ENCODE results near the gene MACROD2. TPM values are rescaled to one million over a fixed set of nuclear protein-coding genes. Genes with fewer than 3 reads are reported as not detected.

The MACROD2 gene
- total RNA-seq, 1 experiment from 2014 or later = 1.3 TPM

DNA sequence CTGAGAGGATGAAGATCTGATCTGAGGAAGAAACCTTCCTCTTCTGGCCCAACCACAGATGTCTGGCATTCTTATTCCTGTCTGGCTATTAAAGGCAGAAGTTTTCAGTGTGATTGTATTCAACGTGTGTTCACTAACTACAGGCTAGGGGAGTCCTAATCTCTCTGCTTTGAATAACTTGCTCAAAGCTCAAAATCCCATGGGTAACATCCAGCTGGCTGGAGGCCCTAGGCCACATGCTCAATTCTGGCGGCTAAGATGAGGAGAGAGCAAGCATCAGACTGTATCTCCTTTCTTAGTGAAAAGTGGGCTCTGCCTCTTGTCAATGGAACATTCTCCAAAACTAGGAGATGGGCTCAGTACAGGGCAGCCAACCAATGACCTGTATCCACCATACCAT lies 2099.9 kb downstream of the MACROD2 start:
- in situ Hi-C loops (cut with HindIII; ENCODE audit: low pct_unique_long_range_greater_than_20kb, low sequenced_read_pairs) = no loop called here

GRCh38 chr20:16096756-16097326 lies 2101.5 kb downstream of the MACROD2 start:
- in situ Hi-C loops (cut with HindIII; ENCODE audit: low pct_unique_long_range_greater_than_20kb, low sequenced_read_pairs) = no loop called here
- no peak for DNase-seq (ENCODE audit: low read depth, low spot score)

More for the DNA sequence above, 2099.9 kb downstream of the MACROD2 start:
- DNase-seq (ENCODE audit: low read depth, low spot score) = no peak

DNA sequence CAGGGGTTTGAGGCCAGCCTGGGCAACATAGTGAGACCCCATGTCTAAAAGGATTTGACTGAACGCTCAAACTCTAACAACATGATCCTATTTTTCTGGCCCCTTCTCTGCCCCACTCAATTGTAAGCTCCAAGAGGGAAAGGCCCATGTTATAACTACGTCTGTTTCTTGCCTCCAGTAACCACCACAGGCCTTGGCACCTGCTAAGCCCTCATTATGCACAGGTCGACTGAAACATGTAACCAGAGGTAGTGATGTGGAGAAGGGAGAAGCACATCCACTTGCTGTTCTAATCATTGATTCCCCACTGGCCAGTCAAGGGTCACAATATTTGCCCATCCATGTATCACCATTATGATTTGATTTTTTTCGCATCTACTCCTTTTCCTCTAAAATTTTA lies 2102.5 kb downstream of the MACROD2 start:
- in situ Hi-C loops (cut with HindIII; ENCODE audit: low pct_unique_long_range_greater_than_20kb, low sequenced_read_pairs) = no loop called here
- DNase-seq (ENCODE audit: low read depth, low spot score) = no peak

DNA sequence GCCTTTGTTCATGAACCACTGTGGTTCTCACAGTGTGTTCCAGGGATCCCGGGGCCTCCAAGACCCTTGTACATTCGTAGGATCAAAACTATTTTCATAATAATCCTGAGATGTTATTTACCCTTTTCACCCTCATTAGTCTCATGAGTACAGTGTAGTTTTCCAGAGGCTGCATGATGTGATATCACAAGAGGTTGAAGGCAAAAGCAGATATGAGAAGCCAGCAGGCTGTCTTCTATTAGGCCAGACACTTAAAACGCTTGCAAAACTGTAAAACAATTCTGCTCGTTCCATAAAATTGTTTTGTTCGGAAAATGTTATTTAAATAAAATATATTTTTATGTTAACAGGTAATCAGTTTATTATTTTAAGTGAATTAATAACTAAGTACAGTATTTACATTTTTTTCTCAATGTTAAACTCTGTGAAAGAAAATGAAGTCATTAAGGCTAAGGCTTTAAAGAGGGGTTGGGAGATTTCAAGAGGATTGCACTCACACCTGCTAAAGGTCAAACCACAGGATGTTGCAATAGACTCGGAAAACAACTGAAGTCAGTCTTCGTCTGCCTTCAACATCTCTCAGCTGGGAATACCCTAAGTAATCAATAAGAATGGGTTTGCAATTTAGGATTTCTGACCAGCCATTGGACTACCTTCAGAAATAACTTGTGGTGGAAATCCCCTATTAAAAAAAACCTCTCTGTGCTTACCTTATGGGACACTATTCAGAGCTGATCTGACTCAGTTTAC lies 2103.7 kb downstream of the MACROD2 start:
- peak; percentile 12 for DNase-seq (ENCODE audit: low read depth, low spot score)
- in situ Hi-C loops (cut with HindIII; ENCODE audit: low pct_unique_long_range_greater_than_20kb, low sequenced_read_pairs) = no loop called here

GRCh38 chr20:16100111-16100510 lies 2104.8 kb downstream of the MACROD2 start:
- in situ Hi-C loops (cut with HindIII; ENCODE audit: low pct_unique_long_range_greater_than_20kb, low sequenced_read_pairs) = no loop called here
- DNase-seq (ENCODE audit: low read depth, low spot score) = no peak

DNA sequence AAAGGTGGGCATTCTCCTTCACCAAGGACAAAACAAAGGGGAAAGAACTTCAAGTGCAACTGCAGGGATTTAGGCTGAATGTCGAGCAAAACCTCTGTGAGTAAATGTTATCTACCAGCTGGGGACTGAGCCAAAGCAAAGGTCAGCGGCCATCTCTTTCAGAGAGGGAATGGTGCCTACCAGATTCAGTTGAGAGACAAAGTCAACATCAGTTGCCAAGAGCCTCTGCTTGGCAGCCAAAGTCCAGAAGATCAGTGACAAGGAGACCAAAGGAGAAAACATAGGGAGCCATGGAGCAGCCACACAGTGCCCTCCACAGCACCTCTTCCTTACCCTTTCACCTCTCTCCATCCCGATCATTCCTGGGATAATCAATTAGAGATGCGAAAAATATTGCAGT lies 2105.5 kb downstream of the MACROD2 start:
- in situ Hi-C loops (cut with HindIII; ENCODE audit: low pct_unique_long_range_greater_than_20kb, low sequenced_read_pairs) = no loop called here
- DNase-seq (ENCODE audit: low read depth, low spot score) = no peak

Small RNAs within 50 kb of the gene (small RNA-seq; reads per million reads assigned to genes)
- 0 reads per million in 2 experiments for gene RN7SL864P
- 0 reads per million in 2 experiments for gene RNA5SP475
- gene RNU6-1159P = 0 reads per million in 2 experiments
- gene RNU6-115P = 0 to 0.05 reads per million in 2 experiments
- 0 to 0.05 reads per million in 2 experiments for gene RNU6-228P
- gene RNU6-278P = 0 reads per million in 2 experiments
- 0 reads per million in 2 experiments for gene RPS3P1

Other genes starting within 250 kb of the MACROD2 start
- 22.8 and 24.9 TPM in 2 replicates for gene ESF1, start 210.6 kb upstream of the MACROD2 start, total RNA-seq (2014; rRNA removed; shearing (Covaris generic))
- gene NDUFAF5, start 210.5 kb upstream of the MACROD2 start, total RNA-seq (2014; rRNA removed; shearing (Covaris generic)) = 30.3 and 30.5 TPM in 2 replicates
- gene SEL1L2, start 4.9 kb upstream of the MACROD2 start, total RNA-seq (2014; rRNA removed; shearing (Covaris generic)) = not detected in 2 replicates